Stimulated activated CD8-positive, alpha-beta memory T cell treated with anti-CD3 and anti-CD28 coated beads, Interleukin-4, amount 100 ng/mL, for 1 hour (primary cell): ENCODE data around the gene IFNE.

ENCODE experiments used
- DNase-seq, 2 donors: peaks; one replicate each; pipeline ENCODE4 v3.0.0-alpha.2; 2020; ENCODE audit warnings: low read depth in 2 of 2, low spot score in 1 of 2

IFNE gene

GRCh38 chr9:21482213-21482612 is at the start of gene IFNE:
TSS of gene IFNE (minus strand) at chr9:21482313. CDS start at chr9:21481694, 619 bp downstream.
- DNase-seq = no peak

- no peak for DNase-seq
These were observed 46.2 kb upstream of the IFNE start for GRCh38 chr9:21528123-21528808.

GRCh38 chr9:21527579-21527978 is 45.5 kb upstream of the IFNE start:
- DNase-seq = no peak

- no peak for DNase-seq
These were observed 43.1 kb upstream of the IFNE start for GRCh38 chr9:21525174-21525573.

GRCh38 chr9:21524099-21524830 is 42.2 kb upstream of the IFNE start:
- DNase-seq = no peak

GRCh38 chr9:21523021-21524014 is 41.2 kb upstream of the IFNE start:
- DNase-seq = no peak

GRCh38 chr9:21522348-21522747 is 40.2 kb upstream of the IFNE start:
- no peak for DNase-seq

- no peak for DNase-seq
These were observed 39.3 kb upstream of the IFNE start for GRCh38 chr9:21521448-21521847.

GRCh38 chr9:21520501-21521228 is 38.6 kb upstream of the IFNE start:
- DNase-seq = no peak

- no peak for DNase-seq
These were observed 37.8 kb upstream of the IFNE start for GRCh38 chr9:21519855-21520434.

- DNase-seq = no peak
These were observed 34.7 kb upstream of the IFNE start for GRCh38 chr9:21516796-21517195.

GRCh38 chr9:21513431-21513830 is 31.3 kb upstream of the IFNE start:
- DNase-seq = no peak

- DNase-seq = no peak
These were observed 28.7 kb upstream of the IFNE start for GRCh38 chr9:21510806-21511205.

GRCh38 chr9:21507483-21507790 is 25.3 kb upstream of the IFNE start:
- DNase-seq = no peak

- no peak for DNase-seq
These were observed 24.7 kb upstream of the IFNE start for GRCh38 chr9:21506626-21507482.

- DNase-seq = no peak
These were observed 23.5 kb upstream of the IFNE start for GRCh38 chr9:21505425-21506179.

- DNase-seq = no peak
These were observed 22.8 kb upstream of the IFNE start for GRCh38 chr9:21504894-21505293.

GRCh38 chr9:21504113-21504512 is 22.0 kb upstream of the IFNE start:
- DNase-seq = no peak

- DNase-seq = no peak
These were observed 20.5 kb upstream of the IFNE start for GRCh38 chr9:21502586-21502985.
